MM.1S (cell line): ENCODE results near the gene GASK1A.

Experiments used
- CTCF ChIP-seq: fragments of 300-600 bp; sonication (generic); IDR thresholded peaks from 2 replicates; pipeline ENCODE4 v1.5.1; 2016; ENCODE audit warnings: antibody characterized with exemption, low read length, mixed read lengths
- EZH2 ChIP-seq: fragments of 300-600 bp; sonication (generic); optimal IDR thresholded peaks from 2 replicates; pipeline ENCODE3; 2017; ENCODE audit warnings: low read depth, mild to moderate bottlenecking, antibody characterized with exemption, low read length, mixed read lengths
- EZH2phosphoT487 ChIP-seq: fragments of 300-600 bp; sonication (generic); IDR thresholded peaks from 2 replicates; pipeline ENCODE4 v1.6.1; 2018; ENCODE audit warnings: antibody characterized with exemption, low read length

- no peak for TF ChIP-seq CTCF
- no peak for TF ChIP-seq EZH2phosphoT487
- TF ChIP-seq EZH2: no peak
Observed at GRCh38 chr3:43097400-43098080, 118.4 kb downstream of the GASK1A start.
